ENCODE measurements around the gene MTRF1L. TPM values are rescaled to one million over a fixed set of nuclear protein-coding genes. Genes with fewer than 3 reads are reported as not detected.
A peak's percentile ranks its signal among the peaks of the same experiment; 100 is the strongest.
"Not testable (repeated sequence)": the region's sequence is repeated elsewhere in the genome, so short reads cannot be mapped to it uniquely, and the experiment has no call there.

The MTRF1L gene
- total and polyA plus RNA-seq, 8 donors: 4.4 to 9.9 (median 7.3) TPM

GRCh38 chr6:153015094-153015640 lies 12.7 kb upstream of the MTRF1L start:
- FAIRE-seq (no peak), ATAC-seq (no peak), DNase-seq (no peak)
- no peaks in the 10 kb centered on the region for H3K27me3 ChIP-seq
- H3K4me1 ChIP-seq: no peaks in the 10 kb centered on the region
- H3K9me3 ChIP-seq: no peaks in the 10 kb centered on the region
- TF ChIP-seq CTCF (IDR thresholded peaks at IDR 0.05): no peak
- H3K4me3 ChIP-seq: no peak overlapping the region
- no peaks in the 10 kb centered on the region for H3K36me3 ChIP-seq
- no peak overlapping the region for H3K27ac ChIP-seq
- intact Hi-C loops (cut with DNase I): no loop called here
- 74 to 79% methylated on average over 4 of the region's 4 CpGs for WGBS, 2 donors

GRCh38 chr6:153013438-153013837 lies 10.9 kb upstream of the MTRF1L start:
- no peaks in the 10 kb centered on the region for H3K4me1 ChIP-seq
- no peak for TF ChIP-seq CTCF (IDR thresholded peaks at IDR 0.05)
- DNase-seq: no peak
- FAIRE-seq: no peak
- 73 to 81% methylated on average over 2 of the region's 2 CpGs for WGBS, 2 donors
- H3K27me3 ChIP-seq: no peaks in the 10 kb centered on the region
- no peak overlapping the region for H3K27ac ChIP-seq
- H3K9me3 ChIP-seq: no peaks in the 10 kb centered on the region
- intact Hi-C loops (cut with DNase I): no loop called here
- no peak for ATAC-seq
- H3K4me3 ChIP-seq: no peak overlapping the region
- H3K36me3 ChIP-seq: no peaks in the 10 kb centered on the region

- DNase-seq (no peak), FAIRE-seq (no peak), ATAC-seq (no peak)
- Histone ChIP-seq H3K9me3 (no peaks in the 10 kb centered on the region), H3K27me3 (no peaks in the 10 kb centered on the region), H3K36me3 (no peaks in the 10 kb centered on the region), H3K4me1 (no peaks in the 10 kb centered on the region), H3K27ac (no peak overlapping the region), H3K4me3 (no peak overlapping the region)
- WGBS, 2 donors: 83 to 92% methylated on average over 6 of the region's 6 CpGs
- intact Hi-C loops (cut with DNase I): no loop called here
- no peak for TF ChIP-seq CTCF (IDR thresholded peaks at IDR 0.05)
Measured at GRCh38 chr6:153012856-153013255, 10.3 kb upstream of the MTRF1L start.

- Histone ChIP-seq H3K27ac (peak overlapping the region; percentile 48 to 86 (median 68)), H3K9me3 (no peaks in the 10 kb centered on the region), H3K36me3 (no peaks in the 10 kb centered on the region), H3K4me3 (peak overlapping the region; percentile 57 to 92 (median 68)), H3K4me1 (peaks cover 4 to 32% (median 31%) of the 10 kb centered on the region in 3 donors), H3K27me3 (no peaks in the 10 kb centered on the region)
- peak; percentile 7 to 32 (median 20) for ATAC-seq
- intact Hi-C loops (cut with DNase I): no loop called here
- WGBS, 2 donors: 1% methylated on average over 6 of the region's 6 CpGs
- FAIRE-seq: no peak
- DNase-seq: no peak
- TF ChIP-seq CTCF (IDR thresholded peaks at IDR 0.05): no peak
Measured at GRCh38 chr6:153003366-153003690, 819 bp upstream of the MTRF1L start.

- Histone ChIP-seq H3K27me3 (no peaks in the 10 kb centered on the region), H3K36me3 (no peaks in the 10 kb centered on the region), H3K4me3 (peak overlapping the region; percentile 57 to 92 (median 68)), H3K27ac (peak overlapping the region; percentile 48 to 86 (median 68)), H3K4me1 (peaks cover 4 to 32% (median 31%) of the 10 kb centered on the region in 3 donors), H3K9me3 (no peaks in the 10 kb centered on the region)
- DNase-seq (peak in 1 of 6 donors; percentile 15), FAIRE-seq (no peak), ATAC-seq (peak; percentile 1 to 59 (median 6))
- intact Hi-C loops (cut with DNase I): no loop called here
- 4 to 5% methylated on average over 17 to 25 of the region's 31 CpGs for WGBS, 2 donors
- TF ChIP-seq CTCF (IDR thresholded peaks at IDR 0.05): no peak
Measured at GRCh38 chr6:153001767-153002612, 519 bp downstream of the MTRF1L start.

GRCh38 chr6:153000790-153001189 lies 1.7 kb downstream of the MTRF1L start:
- 95% methylated on average over 9 of the region's 9 CpGs for WGBS, 2 donors
- ATAC-seq; FAIRE-seq; DNase-seq; H3K27me3 ChIP-seq; H3K4me3 ChIP-seq; H3K27ac ChIP-seq; H3K36me3 ChIP-seq; H3K9me3 ChIP-seq; intact Hi-C loops (cut with DNase I): not testable (repeated sequence)
- H3K4me1 ChIP-seq: peaks cover 4 to 32% (median 31%) of the 10 kb centered on the region in 3 donors

Data from pancreas (tissue), 10 donors.